ENCODE data around the gene FPGS.

FPGS gene

DNA sequence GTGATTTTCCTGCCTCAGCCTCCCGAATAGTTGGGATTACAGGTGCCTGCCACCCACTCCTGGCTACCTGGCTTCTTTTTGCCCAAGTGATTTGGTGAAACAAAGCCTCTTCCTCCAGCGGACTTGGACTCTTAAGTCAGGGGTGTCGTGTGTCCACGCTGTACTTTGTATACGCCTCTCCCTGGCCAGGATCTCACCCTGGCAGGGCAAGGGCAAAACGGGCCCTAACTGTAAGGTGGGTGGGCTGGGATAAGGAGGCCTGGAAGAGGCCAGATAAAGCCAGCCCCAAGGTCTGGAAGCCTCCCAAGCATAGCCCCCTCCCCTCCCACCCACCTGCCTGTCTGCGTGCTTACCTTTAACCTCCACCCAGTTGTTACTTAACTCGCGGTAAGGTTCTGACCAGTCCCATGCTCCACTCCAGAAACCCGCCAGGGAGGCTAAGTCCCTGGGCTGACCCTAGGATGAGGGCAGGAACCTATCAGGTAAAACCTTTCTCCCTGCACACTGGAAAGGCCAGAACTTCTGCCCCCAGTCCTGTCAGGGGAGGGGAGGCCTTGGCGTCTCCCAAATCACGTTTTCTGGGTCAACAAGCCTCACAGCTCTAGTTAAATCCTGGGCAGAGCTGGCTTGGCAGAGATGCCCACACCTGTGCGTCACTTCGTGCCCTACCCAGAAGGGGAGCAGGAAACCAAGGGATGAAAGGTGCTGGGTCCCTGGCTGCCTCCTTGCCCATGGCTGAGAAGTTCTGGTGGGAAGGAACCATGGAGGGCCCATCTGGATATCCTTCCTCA lies 8.5 kb upstream of the FPGS start:
- TF ChIP-seq, protein P1, sequence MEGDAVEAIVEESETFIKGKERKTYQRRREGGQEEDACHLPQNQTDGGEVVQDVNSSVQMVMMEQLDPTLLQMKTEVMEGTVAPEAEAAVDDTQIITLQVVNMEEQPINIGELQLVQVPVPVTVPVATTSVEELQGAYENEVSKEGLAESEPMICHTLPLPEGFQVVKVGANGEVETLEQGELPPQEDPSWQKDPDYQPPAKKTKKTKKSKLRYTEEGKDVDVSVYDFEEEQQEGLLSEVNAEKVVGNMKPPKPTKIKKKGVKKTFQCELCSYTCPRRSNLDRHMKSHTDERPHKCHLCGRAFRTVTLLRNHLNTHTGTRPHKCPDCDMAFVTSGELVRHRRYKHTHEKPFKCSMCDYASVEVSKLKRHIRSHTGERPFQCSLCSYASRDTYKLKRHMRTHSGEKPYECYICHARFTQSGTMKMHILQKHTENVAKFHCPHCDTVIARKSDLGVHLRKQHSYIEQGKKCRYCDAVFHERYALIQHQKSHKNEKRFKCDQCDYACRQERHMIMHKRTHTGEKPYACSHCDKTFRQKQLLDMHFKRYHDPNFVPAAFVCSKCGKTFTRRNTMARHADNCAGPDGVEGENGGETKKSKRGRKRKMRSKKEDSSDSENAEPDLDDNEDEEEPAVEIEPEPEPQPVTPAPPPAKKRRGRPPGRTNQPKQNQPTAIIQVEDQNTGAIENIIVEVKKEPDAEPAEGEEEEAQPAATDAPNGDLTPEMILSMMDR (conservative IDR thresholded peaks at IDR 0.05; ENCODE audit: control insufficient read depth, insufficient read depth, low read depth, low read length): no peak
- no peak overlapping the region for H3K4me3 ChIP-seq (ENCODE audit: control insufficient read depth, low read depth, low read length)
- DNase-seq (ENCODE audit: low read depth): no peak

- TF ChIP-seq, protein P1 (conservative IDR thresholded peaks at IDR 0.05; ENCODE audit: control insufficient read depth, insufficient read depth, low read depth, low read length): no peak
- peak; percentile 53 for DNase-seq (ENCODE audit: low read depth)
- H3K4me3 ChIP-seq (ENCODE audit: control insufficient read depth, low read depth, low read length): no peak overlapping the region
Observed at GRCh38 chr9:127796225-127796813, 6.4 kb upstream of the FPGS start.

DNA sequence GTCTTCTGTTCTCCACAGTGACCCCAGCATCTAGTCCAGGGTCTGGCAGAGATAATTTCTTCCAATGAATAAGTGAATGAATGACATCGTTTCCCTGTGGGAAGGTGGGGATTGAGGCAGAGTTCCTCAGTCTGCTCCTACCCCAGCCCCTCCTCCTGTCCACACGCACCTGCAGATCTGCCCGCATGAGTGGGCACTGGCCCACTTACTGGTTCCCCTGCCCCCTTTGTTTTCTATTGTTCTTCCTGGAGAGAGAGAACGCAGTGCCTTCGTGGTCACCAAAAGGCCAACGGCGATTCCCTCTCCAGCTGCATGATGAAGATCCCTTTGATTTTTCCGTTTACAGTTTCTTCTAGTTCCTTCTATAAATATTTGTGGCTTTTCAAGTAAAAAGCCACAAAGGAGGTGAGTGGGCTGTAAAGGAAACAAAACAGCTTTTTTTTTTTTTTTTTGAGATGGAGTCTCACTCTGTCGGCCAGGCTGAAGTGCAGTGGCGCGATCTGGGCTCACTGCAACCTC lies 5.8 kb upstream of the FPGS start:
- TF ChIP-seq, protein P1 (conservative IDR thresholded peaks at IDR 0.05; ENCODE audit: control insufficient read depth, insufficient read depth, low read depth, low read length): no peak
- DNase-seq (ENCODE audit: low read depth): no peak
- no peak overlapping the region for H3K4me3 ChIP-seq (ENCODE audit: control insufficient read depth, low read depth, low read length)

GRCh38 chr9:127801955-127802575 lies 617 bp upstream of the FPGS start:
- H3K4me3 ChIP-seq (ENCODE audit: control insufficient read depth, low read depth, low read length): peak overlapping the region; percentile 48
- peak; percentile 39 for DNase-seq (ENCODE audit: low read depth)
- TF ChIP-seq, protein P1 (conservative IDR thresholded peaks at IDR 0.05; ENCODE audit: control insufficient read depth, insufficient read depth, low read depth, low read length): no peak

- TF ChIP-seq, protein P1 (conservative IDR thresholded peaks at IDR 0.05; ENCODE audit: control insufficient read depth, insufficient read depth, low read depth, low read length): no peak
- H3K4me3 ChIP-seq (ENCODE audit: control insufficient read depth, low read depth, low read length): peak overlapping the region; percentile 92
- peak; percentile 39 for DNase-seq (ENCODE audit: low read depth)
Observed at GRCh38 chr9:127803507-127804352, 1.0 kb downstream of the FPGS start.

GRCh38 chr9:127805620-127806019 lies 2.9 kb downstream of the FPGS start:
- DNase-seq (ENCODE audit: low read depth): peak; percentile 40

More at GRCh38 chr9:127805620-127806019, 2.9 kb downstream of the FPGS start:
- TF ChIP-seq, protein P1 (conservative IDR thresholded peaks at IDR 0.05; ENCODE audit: control insufficient read depth, insufficient read depth, low read depth, low read length): peak; percentile 47
- H3K4me3 ChIP-seq (ENCODE audit: control insufficient read depth, low read depth, low read length): no peak overlapping the region
